ENCODE results near the gene STK11IP.

DNA sequence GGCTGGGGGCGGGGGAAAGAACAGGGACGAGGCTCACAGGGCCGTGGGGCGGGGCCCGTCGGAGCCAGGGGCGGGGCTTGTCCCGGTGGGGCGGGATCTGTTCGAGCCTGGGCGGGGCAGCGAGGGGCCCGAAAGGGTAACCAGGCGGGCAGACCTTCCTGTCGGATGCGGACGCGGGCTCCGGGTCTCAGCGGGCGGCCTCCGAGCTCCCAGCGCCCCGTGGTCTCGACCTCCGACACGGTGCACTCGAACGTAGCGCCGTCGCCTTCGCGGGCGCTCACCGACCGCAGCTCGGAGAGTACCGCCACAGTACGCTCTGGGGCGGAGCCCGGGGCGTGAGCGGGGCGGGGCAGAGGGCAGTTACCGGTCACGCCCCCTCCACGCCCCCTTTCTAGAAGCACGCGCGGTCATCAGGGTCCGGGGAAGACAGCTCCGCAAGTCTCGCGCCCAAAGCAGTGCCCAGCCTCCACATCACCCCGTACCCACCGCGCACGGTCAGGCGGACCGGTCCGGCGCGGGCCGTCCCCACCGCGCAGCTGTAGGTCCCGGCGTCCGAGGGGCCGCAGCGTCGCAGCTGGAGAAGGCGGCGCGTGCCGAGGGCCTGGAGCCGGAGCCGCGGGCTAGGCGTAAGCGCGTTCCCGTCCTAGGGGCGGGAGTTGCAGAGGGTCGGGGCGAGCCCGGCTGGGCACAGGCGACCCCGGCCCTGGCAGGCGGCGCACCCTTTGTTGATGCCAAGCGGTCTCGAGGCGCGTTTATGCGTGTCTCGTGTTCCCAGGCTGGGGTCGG lies 45.1 kb upstream of the STK11IP start:
- TF ChIP-seq, protein P1, sequence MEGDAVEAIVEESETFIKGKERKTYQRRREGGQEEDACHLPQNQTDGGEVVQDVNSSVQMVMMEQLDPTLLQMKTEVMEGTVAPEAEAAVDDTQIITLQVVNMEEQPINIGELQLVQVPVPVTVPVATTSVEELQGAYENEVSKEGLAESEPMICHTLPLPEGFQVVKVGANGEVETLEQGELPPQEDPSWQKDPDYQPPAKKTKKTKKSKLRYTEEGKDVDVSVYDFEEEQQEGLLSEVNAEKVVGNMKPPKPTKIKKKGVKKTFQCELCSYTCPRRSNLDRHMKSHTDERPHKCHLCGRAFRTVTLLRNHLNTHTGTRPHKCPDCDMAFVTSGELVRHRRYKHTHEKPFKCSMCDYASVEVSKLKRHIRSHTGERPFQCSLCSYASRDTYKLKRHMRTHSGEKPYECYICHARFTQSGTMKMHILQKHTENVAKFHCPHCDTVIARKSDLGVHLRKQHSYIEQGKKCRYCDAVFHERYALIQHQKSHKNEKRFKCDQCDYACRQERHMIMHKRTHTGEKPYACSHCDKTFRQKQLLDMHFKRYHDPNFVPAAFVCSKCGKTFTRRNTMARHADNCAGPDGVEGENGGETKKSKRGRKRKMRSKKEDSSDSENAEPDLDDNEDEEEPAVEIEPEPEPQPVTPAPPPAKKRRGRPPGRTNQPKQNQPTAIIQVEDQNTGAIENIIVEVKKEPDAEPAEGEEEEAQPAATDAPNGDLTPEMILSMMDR (IDR thresholded peaks at IDR 0.05), result no peak
- TF ChIP-seq EZH2 (IDR thresholded peaks at IDR 0.05; ENCODE audit: borderline replicate concordance, insufficient read depth, low read depth, low read length, poor library complexity, severe bottlenecking), result no peak
